ENCODE data around the gene PANX3.

GRCh38 chr11:124600621-124601320 is 10.5 kb upstream of the PANX3 start:
- no peak for TF ChIP-seq NCOA2 (IDR thresholded peaks at IDR 0.05; ENCODE audit: partially characterized antibody in 2 of 2)
- no peak for TF ChIP-seq ZBTB8A (IDR thresholded peaks at IDR 0.05; ENCODE audit: partially characterized antibody)
- no peak for TF ChIP-seq FOXP1 (CRISPR knock-in tag; IDR thresholded peaks at IDR 0.05)
- no peak for TF ChIP-seq STAT5A (IDR thresholded peaks at IDR 0.05; ENCODE audit: borderline replicate concordance, low read length)
- TF ChIP-seq CEBPB (tag; IDR thresholded peaks at IDR 0.05) = no peak

Data from K562 (cell line).